SK-N-SH (cell line): ENCODE results near the gene SNX21. TPM values are rescaled to one million over a fixed set of nuclear protein-coding genes. Genes with fewer than 3 reads are reported as not detected.

ENCODE experiments used
- CTCF ChIA-PET: fragments of 300-600, 350-600 bp; formaldehyde crosslinking; extraction: SDS; loops from one replicate; lab custom pipeline; 2021; lab: Yijun Ruan, JAX
- POLR2A ChIA-PET: fragments of 350-600 bp; sonication (Branson Sonifier 250); formaldehyde crosslinking; extraction: SDS; loops from one replicate; lab custom pipeline; 2020; ENCODE audit warnings: antibody characterized with exemption, inconsistent platforms; lab: Yijun Ruan, JAX
- DNase-seq: peaks from one replicate; pipeline ENCODE4 v3.0.0; 2012
- H2AFZ ChIP-seq: fragments of 200-600 bp; sonication (generic); 2 replicates; pipeline ENCODE4 v1.8.1; 2016; ENCODE audit warnings: antibody characterized with exemption, mild to moderate bottlenecking, low read depth
- H3F3A ChIP-seq: fragments of 200-600 bp; sonication (generic); replicated peaks from 2 replicates; pipeline ENCODE3; 2016; ENCODE audit warnings: antibody characterized with exemption, mild to moderate bottlenecking; ENCODE audit not compliant: insufficient read depth
- H3K27ac ChIP-seq, 2 experiments: fragments of 200-500 bp in 1 of 2; fragments of 200-600 bp in 1 of 2; sonication (Bioruptor generic) in 1 of 2; sonication (generic), shearing (Covaris generic) in 1 of 2; 2 replicates each; pipeline versions ENCODE4 v1.5.1 to v1.6.1; 2014 to 2016; ENCODE audit warnings: low read depth in 2 of 2, inconsistent platforms in 1 of 2, low read length in 1 of 2, mild to moderate bottlenecking in 1 of 2, mixed read lengths in 1 of 2
- H3K27me3 ChIP-seq: fragments of 200-600 bp; sonication (generic), shearing (Covaris generic); 2 replicates; pipeline ENCODE4 v1.6.1; 2016; ENCODE audit warnings: mixed run types; ENCODE audit not compliant: insufficient read depth
- H3K36me3 ChIP-seq, 2 experiments: fragments of 200-500 bp in 1 of 2; fragments of 200-600 bp in 1 of 2; sonication (Bioruptor generic) in 1 of 2; sonication (generic) in 1 of 2; replicated peaks in 1 of 2; 2 replicates each; pipeline versions ENCODE3 to v1.5.1; 2014 to 2016; ENCODE audit warnings: low read length in 1 of 2, mild to moderate bottlenecking in 1 of 2; ENCODE audit not compliant: insufficient read depth in 2 of 2, control insufficient read depth in 1 of 2
- H3K4me1 ChIP-seq, 2 experiments: fragments of 200-500 bp in 1 of 2; fragments of 200-600 bp in 1 of 2; sonication (Bioruptor generic) in 1 of 2; sonication (generic), shearing (Covaris generic) in 1 of 2; 2 replicates each; pipeline versions ENCODE4 v1.5.1 to v1.6.1; 2014 to 2016; ENCODE audit warnings: low read depth in 1 of 2, low read length in 1 of 2, mixed run types in 1 of 2; ENCODE audit not compliant: insufficient read depth in 2 of 2, control insufficient read depth in 1 of 2
- H3K4me2 ChIP-seq: fragments of 200-600 bp; sonication (generic), shearing (Covaris generic); 2 replicates; pipeline ENCODE4 v1.6.1; 2017; ENCODE audit warnings: mixed run types
- H3K4me3 ChIP-seq, 2 experiments: fragments of 200-500 bp in 1 of 2; fragments of 200-600 bp in 1 of 2; sonication (Bioruptor generic) in 1 of 2; sonication (generic), shearing (Covaris generic) in 1 of 2; 2 replicates each; pipeline versions ENCODE4 v1.5.1 to v1.8.1; 2014 to 2016; ENCODE audit warnings: low read depth in 2 of 2, inconsistent platforms in 1 of 2, low read length in 1 of 2, mild to moderate bottlenecking in 1 of 2, mixed read lengths in 1 of 2, moderate library complexity in 1 of 2
- H3K79me2 ChIP-seq: fragments of 200-600 bp; sonication (generic); 2 replicates; pipeline ENCODE4 v1.8.1; 2017; ENCODE audit warnings: mild to moderate bottlenecking; ENCODE audit not compliant: insufficient read depth
- H3K9ac ChIP-seq: fragments of 200-600 bp; sonication (generic); 2 replicates; pipeline ENCODE4 v1.6.1; 2017; ENCODE audit warnings: mixed run types
- H3K9me2 ChIP-seq: fragments of 200-600 bp; sonication (generic); 2 replicates; pipeline ENCODE4 v1.6.1; 2017; ENCODE audit warnings: mixed run types
- H3K9me3 ChIP-seq: fragments of 200-600 bp; sonication (generic); 2 replicates; pipeline ENCODE4 v1.6.1; 2017; ENCODE audit warnings: mixed run types, mild to moderate bottlenecking, moderate library complexity
- H4K20me1 ChIP-seq: fragments of 200-600 bp; sonication (generic); 2 replicates; pipeline ENCODE4 v1.6.1; 2017; ENCODE audit warnings: mild to moderate bottlenecking, mixed run types; ENCODE audit not compliant: insufficient read depth
- CTCF ChIP-seq: fragments of 200-600 bp; sonication (generic); IDR thresholded peaks from 2 replicates; pipeline ENCODE4 v1.6.1; 2017; ENCODE audit warnings: antibody characterized with exemption, mild to moderate bottlenecking, moderate library complexity
- ELF1 ChIP-seq: IDR thresholded peaks from 2 replicates; pipeline ENCODE4 v1.4.0; 2012
- EP300 ChIP-seq, 2 experiments: IDR thresholded peaks; 2 replicates each; pipeline versions ENCODE4 v1.4.0 to v1.6.1; 2012; ENCODE audit warnings: borderline replicate concordance in 1 of 2, low read depth in 1 of 2, low read length in 1 of 2
- FOSL2 ChIP-seq: IDR thresholded peaks from 2 replicates; pipeline ENCODE4 v1.4.0; 2012; ENCODE audit warnings: low read depth, mild to moderate bottlenecking, moderate library complexity, borderline replicate concordance
- GABPA ChIP-seq: IDR thresholded peaks from 2 replicates; pipeline ENCODE4 v1.4.0; 2012; ENCODE audit warnings: low read depth, mild to moderate bottlenecking
- GATA2 ChIP-seq: sonication (generic); formaldehyde crosslinking; IDR thresholded peaks from 2 replicates; pipeline ENCODE4 v1.5.0; 2020; ENCODE audit warnings: mild to moderate bottlenecking, missing genetic modification reagents
- MXI1 ChIP-seq: IDR thresholded peaks from 2 replicates; pipeline ENCODE4 v1.6.1; 2012; ENCODE audit warnings: mild to moderate bottlenecking, low read depth, low read length, improper control_type of control experiment
- RAD21 ChIP-seq: IDR thresholded peaks from 2 replicates; pipeline ENCODE4 v1.6.1; 2012; ENCODE audit warnings: mild to moderate bottlenecking, low read length
- TCF12 ChIP-seq: IDR thresholded peaks from 2 replicates; pipeline ENCODE4 v1.4.0; 2012
- USF1 ChIP-seq: IDR thresholded peaks from 2 replicates; pipeline ENCODE4 v1.4.0; 2012; ENCODE audit warnings: low read depth, borderline replicate concordance
- ZBTB33 ChIP-seq: IDR thresholded peaks from 2 replicates; pipeline ENCODE4 v1.4.0; 2012; ENCODE audit warnings: low read depth, borderline replicate concordance
- WGBS: methylation state at CpG from one replicate; pipeline ENCODE4 v1.1.6; 2017; ENCODE audit warnings: low lambda C conversion rate; 5-methylcytosine and 5-hydroxymethylcytosine counted together
- polyA plus RNA-seq, 3 experiments: library from polyadenylated mRNA; depleted of rRNA; stranded (reverse); fragments of >200 nt; gene quantifications; 2 replicates each; pipeline ENCODE4 v1.2.3, GENCODE V29; 2012

The SNX21 gene
- polyA plus RNA-seq, 1 of the 3 experiments (the other 2 are of a cell fraction), result 22.1 TPM

DNA sequence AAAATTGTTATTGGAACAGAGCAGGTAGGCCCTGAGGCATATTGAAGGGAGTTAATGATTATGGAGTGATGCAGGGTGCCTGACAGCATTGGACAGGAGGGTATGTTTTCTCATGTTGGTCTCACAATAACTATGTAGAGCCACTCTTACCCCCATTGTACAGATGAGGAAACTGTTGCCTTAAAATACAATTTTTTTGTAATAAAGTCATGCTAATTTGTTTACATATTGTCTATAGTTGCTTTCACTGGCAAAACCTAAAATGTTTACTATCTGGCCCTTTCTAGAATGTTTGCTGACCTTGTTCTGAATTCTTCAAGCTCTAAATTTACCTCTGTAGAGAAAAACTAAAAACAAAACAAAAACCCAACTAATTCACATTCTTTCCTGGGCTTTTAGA is 17.9 kb downstream of the SNX21 start:
- CTCF ChIA-PET, result interaction anchor here (1.6 kb wide), 2 partner anchors 9 to 17 kb away, joined by 4 to 6 read pairs; no protein-coding TSS in a partner anchor
- H4K20me1 ChIP-seq, result no peaks in the 10 kb centered on the region
- H3F3A ChIP-seq, result peaks cover 3% of the 10 kb centered on the region
- DNase-seq, result no peak
- TF ChIP-seq MXI1, result no peak
- no peak for TF ChIP-seq GATA2 (CRISPR knock-in tag)
- TF ChIP-seq EP300 (IDR thresholded peaks at IDR 0.05; ENCODE audit: borderline replicate concordance in 1 of 2, low read depth in 1 of 2, low read length in 1 of 2), result no peak
- no peak for TF ChIP-seq RAD21
- TF ChIP-seq ZBTB33, result no peak
- H3K4me2 ChIP-seq, result no peak overlapping the region
- H3K4me1 ChIP-seq, result peaks cover 8% of the 10 kb centered on the region in 2 experiments; a peak in 2 of 4 replicates
- no peaks in the 10 kb centered on the region for H3K9me3 ChIP-seq
- no peak overlapping the region for H3K27ac ChIP-seq
- H3K27me3 ChIP-seq, result no peaks in the 10 kb centered on the region
- H3K79me2 ChIP-seq, result peaks cover 24% of the 10 kb centered on the region
- no peak overlapping the region for H3K9ac ChIP-seq
- no peak overlapping the region for H2AFZ ChIP-seq
- peaks cover 13 to 21% of the 10 kb centered on the region in 2 experiments for H3K36me3 ChIP-seq
- no peaks in the 10 kb centered on the region for H3K9me2 ChIP-seq
- no peak overlapping the region for H3K4me3 ChIP-seq
- POLR2A ChIA-PET, result no interaction called here

- no peak for DNase-seq
- H3K9me2 ChIP-seq, result no peaks in the 10 kb centered on the region
- 100% methylated on average over 6 of the region's 6 CpGs for WGBS
- TF ChIP-seq USF1 (no peak), ELF1 (no peak), GABPA (no peak), TCF12 (no peak), CTCF (no peak), FOSL2 (no peak)
- peaks cover 8% of the 10 kb centered on the region in 2 experiments; a peak in 2 of 4 replicates for H3K4me1 ChIP-seq
- H3K4me2 ChIP-seq, result no peak overlapping the region
- H3K9ac ChIP-seq, result no peak overlapping the region
- no peak overlapping the region for H3K4me3 ChIP-seq
- H3F3A ChIP-seq, result peaks cover 3% of the 10 kb centered on the region
- H3K9me3 ChIP-seq, result no peaks in the 10 kb centered on the region
- H4K20me1 ChIP-seq, result no peaks in the 10 kb centered on the region
- H3K27ac ChIP-seq, result no peak overlapping the region
- no peak overlapping the region for H2AFZ ChIP-seq
- POLR2A ChIA-PET, result interaction anchor here (0.7 kb wide), 1 partner anchor 117 kb away, joined by 3 read pairs; no protein-coding TSS in a partner anchor
- CTCF ChIA-PET, result interaction anchor here (1.0 to 1.6 kb wide), 3 partner anchors 10 to 18 kb away, joined by 3 to 6 read pairs (median 4); no protein-coding TSS in a partner anchor
- no peaks in the 10 kb centered on the region for H3K27me3 ChIP-seq
- H3K79me2 ChIP-seq, result peaks cover 29% of the 10 kb centered on the region
- peaks cover 12 to 20% of the 10 kb centered on the region in 2 experiments for H3K36me3 ChIP-seq
These were observed 18.7 kb downstream of the SNX21 start for GRCh38 chr20:45852326-45852725.
